ENCODE measurements around the gene PPP6R1.

Gene PPP6R1

GRCh38 chr19:55257461-55258420, 1.1 kb downstream of the PPP6R1 start:
- no peak for DNase-seq (ENCODE audit: low read depth)

- DNase-seq (ENCODE audit: low read depth): no peak
These were observed 2.0 kb downstream of the PPP6R1 start for GRCh38 chr19:55256562-55257460.

- peak; percentile 30 for DNase-seq (ENCODE audit: low read depth)
These were observed 3.0 kb downstream of the PPP6R1 start for GRCh38 chr19:55255618-55256423.

GRCh38 chr19:55254625-55254977, 4.2 kb downstream of the PPP6R1 start:
- no peak for DNase-seq (ENCODE audit: low read depth)

- peak; percentile 50 for DNase-seq (ENCODE audit: low read depth)
These were observed 4.8 kb downstream of the PPP6R1 start for GRCh38 chr19:55253842-55254624.

GRCh38 chr19:55252760-55253663, 5.8 kb downstream of the PPP6R1 start:
- DNase-seq (ENCODE audit: low read depth): no peak

GRCh38 chr19:55251341-55252081, 7.3 kb downstream of the PPP6R1 start:
- peak; percentile 34 for DNase-seq (ENCODE audit: low read depth)

GRCh38 chr19:55250262-55251036, 8.4 kb downstream of the PPP6R1 start:
- DNase-seq (ENCODE audit: low read depth): no peak

GRCh38 chr19:55249841-55250240, 9.0 kb downstream of the PPP6R1 start:
- DNase-seq (ENCODE audit: low read depth): no peak

- no peak for DNase-seq (ENCODE audit: low read depth)
These were observed 10.1 kb downstream of the PPP6R1 start for GRCh38 chr19:55248704-55249103.

GRCh38 chr19:55248166-55248675, 10.6 kb downstream of the PPP6R1 start:
- DNase-seq (ENCODE audit: low read depth): no peak

- no peak for DNase-seq (ENCODE audit: low read depth)
These were observed 11.2 kb downstream of the PPP6R1 start for GRCh38 chr19:55247621-55248099.

GRCh38 chr19:55246462-55247451, 12.1 kb downstream of the PPP6R1 start:
- no peak for DNase-seq (ENCODE audit: low read depth)

- DNase-seq (ENCODE audit: low read depth): no peak
These were observed 13.4 kb downstream of the PPP6R1 start for GRCh38 chr19:55245236-55245904.

- DNase-seq (ENCODE audit: low read depth): no peak
These were observed 14.7 kb downstream of the PPP6R1 start for GRCh38 chr19:55244004-55244680.

GRCh38 chr19:55242517-55242916, 16.3 kb downstream of the PPP6R1 start:
- DNase-seq (ENCODE audit: low read depth): no peak

Measured in stimulated activated CD8-positive, alpha-beta memory T cell treated with anti-CD3 and anti-CD28 coated beads, Interleukin-12 subunit alpha, Interleukin-12 subunit beta, amount 100 ng/mL, for 4 hours (primary cell).